ENCODE results near the gene SLC7A14. TPM values are rescaled to one million over a fixed set of nuclear protein-coding genes. Genes with fewer than 3 reads are reported as not detected.

Gene SLC7A14
- polyA plus RNA-seq, 3 donors, result not detected

- Histone ChIP-seq H3K9ac (ENCODE audit: insufficient read depth, low read length, poor library complexity, severe bottlenecking) (no peak overlapping the region), H3K27me3 (ENCODE audit: control insufficient read depth in 2 of 2, insufficient read depth in 2 of 2, low read length in 2 of 2) (peaks cover 0 to 2% of the 10 kb centered on the region in 2 donors), H3K4me1 (ENCODE audit: control insufficient read depth in 1 of 2, insufficient read depth in 2 of 2, low read length in 2 of 2) (no peaks in the 10 kb centered on the region), H3K36me3 (replicated peaks in 1 of 2; ENCODE audit: control insufficient read depth in 1 of 2, insufficient read depth in 2 of 2, low read length in 2 of 2) (no peaks in the 10 kb centered on the region), H2AFZ (ENCODE audit: insufficient read depth, low read depth, low read length, poor library complexity, severe bottlenecking) (no peak overlapping the region), H3K79me2 (ENCODE audit: insufficient read depth, low read length) (no peaks in the 10 kb centered on the region), H3K9me3 (replicated peaks in 1 of 2; ENCODE audit: control insufficient read depth in 1 of 2, insufficient read depth in 1 of 2, low read length in 2 of 2) (no peaks in the 10 kb centered on the region), H3K27ac (ENCODE audit: low read depth in 1 of 2, low read length in 2 of 2) (no peak overlapping the region), H4K20me1 (ENCODE audit: insufficient read depth, low read length) (no peaks in the 10 kb centered on the region), H3K4me3 (replicated peaks in 1 of 3; ENCODE audit: low read depth in 2 of 3, low read length in 3 of 3) (no peak overlapping the region), H3K4me2 (replicated peaks; ENCODE audit: extremely low read depth, low read length, poor library complexity, severe bottlenecking) (no peak overlapping the region)
- Mint-ChIP-seq H3K4me1 (no peaks in the 10 kb centered on the region), H3K36me3 (no peaks in the 10 kb centered on the region), H3K9me3 (peaks cover 0 to 4% (median 0%) of the 10 kb centered on the region in 7 donors), H3K4me3 (no peak overlapping the region), H3K27ac (no peak overlapping the region), H3K27me3 (ENCODE audit: low read depth in 3 of 3) (peaks cover 0 to 3% (median 0%) of the 10 kb centered on the region in 3 donors)
- no peak for TF ChIP-seq CTCF (IDR thresholded peaks at IDR 0.05)
- no peak for DNase-seq
- 50% methylated on average over 2 of the region's 4 CpGs for WGBS (ENCODE audit: insufficient coverage)
- intact Hi-C loops (cut with micrococcal nuclease), result no loop called here
Measured at GRCh38 chr3:170484869-170485268, 101.0 kb downstream of the SLC7A14 start.

- Histone ChIP-seq H3K9ac (ENCODE audit: insufficient read depth, low read length, poor library complexity, severe bottlenecking) (no peak overlapping the region), H3K27ac (ENCODE audit: low read depth in 1 of 2, low read length in 2 of 2) (no peak overlapping the region), H3K9me3 (replicated peaks in 1 of 2; ENCODE audit: control insufficient read depth in 1 of 2, insufficient read depth in 1 of 2, low read length in 2 of 2) (no peaks in the 10 kb centered on the region), H3K79me2 (ENCODE audit: insufficient read depth, low read length) (no peaks in the 10 kb centered on the region), H3K4me3 (replicated peaks in 1 of 3; ENCODE audit: low read depth in 2 of 3, low read length in 3 of 3) (no peak overlapping the region), H4K20me1 (ENCODE audit: insufficient read depth, low read length) (no peaks in the 10 kb centered on the region), H2AFZ (ENCODE audit: insufficient read depth, low read depth, low read length, poor library complexity, severe bottlenecking) (no peak overlapping the region), H3K4me2 (replicated peaks; ENCODE audit: extremely low read depth, low read length, poor library complexity, severe bottlenecking) (no peak overlapping the region), H3K27me3 (ENCODE audit: control insufficient read depth in 2 of 2, insufficient read depth in 2 of 2, low read length in 2 of 2) (peaks cover 0 to 2% of the 10 kb centered on the region in 2 donors), H3K36me3 (replicated peaks in 1 of 2; ENCODE audit: control insufficient read depth in 1 of 2, insufficient read depth in 2 of 2, low read length in 2 of 2) (no peaks in the 10 kb centered on the region), H3K4me1 (ENCODE audit: control insufficient read depth in 1 of 2, insufficient read depth in 2 of 2, low read length in 2 of 2) (no peaks in the 10 kb centered on the region)
- intact Hi-C loops (cut with micrococcal nuclease), result no loop called here
- Mint-ChIP-seq H3K27ac (no peak overlapping the region), H3K4me1 (no peaks in the 10 kb centered on the region), H3K36me3 (no peaks in the 10 kb centered on the region), H3K27me3 (ENCODE audit: low read depth in 3 of 3) (peaks cover 0 to 3% (median under 1%) of the 10 kb centered on the region in 3 donors), H3K9me3 (peaks cover 0 to 4% (median 0%) of the 10 kb centered on the region in 7 donors), H3K4me3 (no peak overlapping the region)
- WGBS (ENCODE audit: insufficient coverage), result 63% methylated on average over 3 of the region's 5 CpGs
- DNase-seq, result no peak
- no peak for TF ChIP-seq CTCF (IDR thresholded peaks at IDR 0.05)
Measured at GRCh38 chr3:170483485-170484262, 102.2 kb downstream of the SLC7A14 start.
